ENCODE data around the gene NDUFS3. TPM values are rescaled to one million over a fixed set of nuclear protein-coding genes. Genes with fewer than 3 reads are reported as not detected.

NDUFS3 gene
- total RNA-seq: 53.0 and 71.9 TPM in 2 replicates

DNA sequence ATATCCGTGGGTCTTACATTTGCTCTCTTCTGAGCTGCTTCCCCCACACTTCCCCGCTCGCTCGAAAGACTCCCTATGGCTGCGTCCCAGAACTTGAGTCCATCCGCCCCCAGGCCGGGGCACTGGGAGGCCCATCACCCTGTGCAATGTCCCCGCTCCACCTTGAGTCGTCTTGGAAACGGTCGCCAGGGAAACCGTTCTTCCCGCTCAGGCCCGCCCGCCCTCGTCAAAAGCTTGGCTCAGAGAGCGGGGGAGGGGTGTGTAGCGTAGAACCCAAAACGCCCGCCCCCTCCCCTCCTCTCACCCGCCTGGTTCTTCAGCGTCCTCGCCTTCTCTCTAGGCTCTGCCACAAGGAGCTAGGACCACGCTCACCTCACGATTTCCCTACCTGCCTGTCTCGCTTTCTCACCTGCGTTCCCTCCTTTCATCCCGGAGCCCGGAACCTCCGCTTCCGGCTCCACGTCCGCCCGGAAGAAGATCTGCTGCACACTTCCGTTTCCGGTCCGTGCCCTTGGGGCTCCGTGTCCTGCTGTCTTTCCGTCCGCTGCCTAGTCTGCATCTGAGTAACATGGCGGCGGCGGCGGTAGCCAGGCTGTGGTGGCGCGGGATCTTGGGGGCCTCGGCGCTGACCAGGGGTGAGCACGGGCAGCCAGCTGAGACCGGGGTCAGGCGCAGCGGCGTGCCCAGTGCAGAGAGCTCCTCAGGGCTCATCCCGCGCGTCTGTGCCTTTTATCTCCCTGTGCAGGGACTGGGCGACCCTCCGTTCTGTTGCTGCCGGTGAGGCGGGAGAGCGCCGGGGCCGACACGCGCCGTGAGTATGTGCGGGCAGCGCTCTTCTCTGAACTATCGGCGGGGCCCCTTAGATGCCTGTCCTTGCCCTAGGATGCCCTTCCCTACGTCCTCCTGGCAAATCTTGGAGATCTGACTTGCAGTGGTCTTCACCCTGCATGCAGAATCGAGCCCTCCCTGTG lies at the start of gene NDUFS3, which contains the start of gene KBTBD4:
Gene NDUFS3 (plus strand): TSS at position 551 of the 971 bp plus-strand sequence. CDS start 18 bp downstream, at position 569.
Gene KBTBD4 (minus strand): TSS at position 447 of the 971 bp plus-strand sequence. CDS start 19 bp downstream, at position 428.

DNA sequence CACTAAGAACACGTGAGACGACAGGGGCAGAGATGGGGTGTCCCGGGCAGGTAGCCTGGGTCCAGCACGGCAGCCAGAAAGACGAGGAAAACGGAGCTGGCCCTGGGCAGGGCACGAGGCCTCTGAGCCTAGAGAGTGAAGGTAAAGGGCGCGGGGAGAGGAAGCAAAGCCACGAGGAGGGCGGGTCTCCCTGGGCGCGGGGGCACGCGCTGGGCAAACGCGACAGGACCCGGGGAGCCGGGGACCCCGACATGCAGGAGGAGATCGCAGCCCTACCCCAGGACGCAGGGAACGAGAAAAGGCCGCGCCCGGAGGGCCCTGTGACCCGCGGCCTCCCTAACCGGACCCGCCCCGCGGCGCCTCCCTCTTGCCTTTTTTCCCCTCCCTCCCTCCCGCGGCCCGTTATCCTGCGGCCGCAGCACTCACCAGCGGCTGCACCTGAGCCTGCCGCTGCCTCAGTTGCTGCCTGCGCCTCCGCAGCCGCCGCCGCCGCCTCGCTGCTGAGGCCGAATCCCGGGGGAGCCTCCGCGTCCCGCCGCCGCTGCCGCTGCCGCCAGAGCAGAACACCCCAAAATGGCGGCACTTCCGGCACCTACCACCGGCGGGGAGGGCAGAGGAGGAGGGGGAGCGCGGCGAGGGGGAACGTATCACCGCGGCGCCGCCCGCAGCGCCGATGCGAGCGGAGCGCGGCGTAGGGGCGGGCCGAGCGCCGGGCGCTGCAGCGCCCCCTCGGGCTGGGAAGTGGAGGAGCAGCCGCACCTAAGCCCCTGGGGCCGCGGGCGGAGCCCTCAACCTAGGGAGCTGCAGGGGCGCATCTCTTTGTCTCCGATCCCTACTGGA lies 26.1 kb upstream of the NDUFS3 start, which contains the start of gene CELF1:
Gene CELF1 (minus strand): TSS at position 567 of the 840 bp plus-strand sequence. CDS start 53,609 bp downstream, outside the sequence.

DNA sequence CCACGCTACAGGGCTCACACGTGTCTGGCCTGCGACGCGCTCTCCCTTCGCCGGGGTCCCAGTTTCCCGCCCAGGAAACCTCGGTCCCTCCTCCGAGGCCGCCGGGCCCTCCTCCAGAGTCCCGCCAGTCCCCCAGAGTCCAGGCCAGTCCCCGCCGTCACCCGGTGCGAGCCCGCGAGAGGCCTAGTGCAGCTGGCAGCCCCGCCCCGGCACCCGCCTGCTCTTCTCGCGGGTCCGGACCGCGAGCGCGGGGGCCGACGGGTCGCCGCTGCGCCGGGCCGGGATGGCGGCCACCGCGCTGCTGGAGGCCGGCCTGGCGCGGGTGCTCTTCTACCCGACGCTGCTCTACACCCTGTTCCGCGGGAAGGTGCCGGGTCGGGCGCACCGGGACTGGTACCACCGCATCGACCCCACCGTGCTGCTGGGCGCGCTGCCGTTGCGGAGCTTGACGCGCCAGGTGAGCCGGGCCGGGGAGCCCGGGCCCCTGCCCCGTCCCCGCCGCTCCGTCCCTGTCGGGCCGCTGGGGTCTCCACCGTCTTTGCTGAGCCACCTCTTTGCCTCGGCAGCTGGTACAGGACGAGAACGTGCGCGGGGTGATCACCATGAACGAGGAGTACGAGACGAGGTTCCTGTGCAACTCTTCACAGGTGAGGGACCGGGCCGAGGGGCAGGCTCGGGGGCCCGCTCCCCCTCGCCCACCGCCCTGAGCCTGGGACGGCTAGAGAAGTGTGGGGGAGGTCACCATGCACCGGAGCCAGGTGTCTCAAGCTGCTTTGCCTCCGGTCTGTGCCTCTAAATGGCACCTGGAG lies 13.3 kb upstream of the NDUFS3 start, which contains the start of gene PTPMT1:
Gene PTPMT1 (plus strand): TSS at position 260 of the 809 bp plus-strand sequence. CDS start 24 bp downstream, at position 284.

DNA sequence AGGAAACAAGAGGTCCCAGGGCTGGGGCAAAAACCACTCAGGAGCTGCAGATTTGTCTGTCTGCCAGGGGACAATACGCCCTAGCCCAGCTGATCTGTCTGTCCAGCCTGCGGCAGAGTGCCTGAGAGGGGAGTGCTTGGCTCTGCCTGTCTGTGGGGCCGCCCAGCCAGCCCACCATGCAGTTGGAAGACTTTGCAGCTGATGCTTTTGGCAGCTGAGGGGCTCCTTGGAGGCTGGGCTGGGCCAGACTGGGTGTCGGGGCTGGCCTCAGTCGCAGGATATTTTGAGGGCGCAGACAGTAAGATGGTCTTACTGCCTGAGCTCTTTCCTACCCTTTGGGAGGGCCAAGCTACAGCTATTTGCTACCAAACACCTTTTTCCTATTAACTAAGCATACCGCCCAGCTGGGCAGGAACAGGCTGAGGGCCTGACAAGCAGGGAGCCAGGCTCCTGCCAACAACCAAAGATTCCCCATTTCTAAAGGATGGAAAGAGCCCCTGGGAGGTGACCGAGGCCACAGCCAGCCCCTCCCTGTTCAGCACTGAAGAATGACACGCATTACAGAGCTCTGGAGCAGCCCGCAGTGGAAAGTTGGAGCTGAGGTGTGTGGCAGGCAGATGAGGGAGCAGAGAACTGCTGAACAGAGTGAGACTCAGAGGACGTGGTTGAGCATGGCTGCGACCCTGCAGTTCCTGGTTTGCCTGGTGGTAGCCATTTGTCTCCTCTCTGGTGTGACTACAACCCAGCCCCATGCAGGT lies 7.4 kb downstream of the NDUFS3 start, which contains the start of gene FAM180B:
Gene FAM180B (plus strand): TSS at position 581 of the 758 bp plus-strand sequence. CDS start 91 bp downstream, at position 672.

DNA sequence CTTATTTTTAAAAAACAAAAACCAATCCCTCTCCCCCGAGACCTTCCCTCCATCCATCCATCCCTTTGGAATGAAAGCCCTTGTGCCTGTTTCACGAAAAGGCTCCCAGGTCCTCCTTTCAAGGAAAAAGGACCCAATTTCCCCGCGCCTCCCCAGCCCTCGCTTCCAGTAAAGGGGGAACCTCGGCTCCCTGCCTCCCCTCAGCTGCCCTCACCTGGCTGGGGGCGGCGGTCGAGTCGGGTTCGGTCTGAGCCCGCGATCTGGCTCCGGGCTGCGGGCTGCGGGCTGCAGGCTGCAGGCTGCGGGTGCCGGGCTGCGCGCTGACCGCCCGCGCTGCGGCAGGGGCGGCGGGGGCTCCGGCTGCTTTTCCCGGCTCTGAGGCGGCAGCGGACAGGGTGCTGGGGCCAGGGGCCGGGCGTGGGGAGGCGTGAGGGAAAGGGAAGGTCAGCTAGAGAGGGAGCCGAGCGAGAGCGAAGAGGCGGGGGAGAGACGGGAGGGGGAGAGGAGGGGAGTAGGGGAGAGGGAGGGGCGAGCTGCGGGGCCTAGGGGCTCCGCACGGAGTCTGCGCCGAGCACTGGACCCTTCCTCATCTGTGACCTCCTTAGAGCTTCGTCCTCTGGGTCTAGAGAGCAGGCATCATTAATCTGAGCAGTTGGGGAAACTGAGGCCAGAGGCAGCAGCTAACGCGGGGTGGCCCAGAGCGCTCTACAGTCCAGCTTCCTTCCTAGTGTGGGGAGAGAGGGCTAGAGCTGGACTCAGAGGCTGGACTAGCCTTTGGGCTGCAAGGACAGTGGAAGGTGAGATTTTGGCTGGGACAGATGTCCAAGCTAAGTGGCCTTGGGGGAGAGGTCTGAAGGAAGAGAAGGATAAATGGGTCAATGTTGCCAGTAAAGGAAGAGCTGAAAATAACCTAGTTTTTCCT lies 15.3 kb downstream of the NDUFS3 start, which contains the start of gene C1QTNF4:
Gene C1QTNF4 (minus strand): TSS at position 478 of the 922 bp plus-strand sequence. CDS start 3,601 bp downstream, outside the sequence.

Small RNAs within 50 kb of the gene (small RNA-seq; reads per million reads assigned to genes)
- 0.09 reads per million for gene RN7SL652P
- not detected for gene RNU5E-10P

Other genes with a start within 250 kb of the NDUFS3 start
- gene MYBPC3, start 226.4 kb upstream of the NDUFS3 start, total RNA-seq: not detected in 2 replicates
- not detected in 2 replicates for gene SPI1, start 200.5 kb upstream of the NDUFS3 start, total RNA-seq
- gene SLC39A13, start 170.5 kb upstream of the NDUFS3 start, total RNA-seq: 51.0 and 138 TPM in 2 replicates
- gene PSMC3, start 152.6 kb upstream of the NDUFS3 start, total RNA-seq: 122 and 195 TPM in 2 replicates
- gene RAPSN, start 129.9 kb upstream of the NDUFS3 start, total RNA-seq: 0.79 and 1.6 TPM in 2 replicates
- 84.4 and 123 TPM in 2 replicates for gene CELF1, start 25.9 kb upstream of the NDUFS3 start, total RNA-seq
- 38.1 and 79.4 TPM in 2 replicates for gene PTPMT1, start 13.5 kb upstream of the NDUFS3 start, total RNA-seq
- gene KBTBD4, start 104 bp upstream of the NDUFS3 start, total RNA-seq: 20.4 and 34.4 TPM in 2 replicates
- under 0.01 TPM in 1 of 2 replicates, not detected in the other for gene FAM180B, start 7.6 kb downstream of the NDUFS3 start, total RNA-seq
- gene C1QTNF4, start 15.3 kb downstream of the NDUFS3 start, total RNA-seq: 2.0 and 3.6 TPM in 2 replicates
- gene MTCH2, start 63.5 kb downstream of the NDUFS3 start, total RNA-seq: 41.2 and 117 TPM in 2 replicates
- gene AGBL2, start 136.3 kb downstream of the NDUFS3 start, total RNA-seq: 6.4 and 9.4 TPM in 2 replicates
- 54.8 and 109 TPM in 2 replicates for gene FNBP4, start 188.3 kb downstream of the NDUFS3 start, total RNA-seq

All from placental epithelial cell (primary cell).